HG03103 (cell line): ENCODE data around the gene VARS2.
A peak's percentile ranks its signal among the peaks of the same experiment; 100 is the strongest.
"Not testable (repeated sequence)": the region's sequence is repeated elsewhere in the genome, so short reads cannot be mapped to it uniquely, and the experiment has no call there.

Experiments
- ATAC-seq: cut with Tn5 transposase; IDR thresholded peaks from one replicate; pipeline ENCODE4 v1.9.1; 2021; ENCODE audit warnings: low read depth; ENCODE audit not compliant: unreplicated experiment

The VARS2 gene

DNA sequence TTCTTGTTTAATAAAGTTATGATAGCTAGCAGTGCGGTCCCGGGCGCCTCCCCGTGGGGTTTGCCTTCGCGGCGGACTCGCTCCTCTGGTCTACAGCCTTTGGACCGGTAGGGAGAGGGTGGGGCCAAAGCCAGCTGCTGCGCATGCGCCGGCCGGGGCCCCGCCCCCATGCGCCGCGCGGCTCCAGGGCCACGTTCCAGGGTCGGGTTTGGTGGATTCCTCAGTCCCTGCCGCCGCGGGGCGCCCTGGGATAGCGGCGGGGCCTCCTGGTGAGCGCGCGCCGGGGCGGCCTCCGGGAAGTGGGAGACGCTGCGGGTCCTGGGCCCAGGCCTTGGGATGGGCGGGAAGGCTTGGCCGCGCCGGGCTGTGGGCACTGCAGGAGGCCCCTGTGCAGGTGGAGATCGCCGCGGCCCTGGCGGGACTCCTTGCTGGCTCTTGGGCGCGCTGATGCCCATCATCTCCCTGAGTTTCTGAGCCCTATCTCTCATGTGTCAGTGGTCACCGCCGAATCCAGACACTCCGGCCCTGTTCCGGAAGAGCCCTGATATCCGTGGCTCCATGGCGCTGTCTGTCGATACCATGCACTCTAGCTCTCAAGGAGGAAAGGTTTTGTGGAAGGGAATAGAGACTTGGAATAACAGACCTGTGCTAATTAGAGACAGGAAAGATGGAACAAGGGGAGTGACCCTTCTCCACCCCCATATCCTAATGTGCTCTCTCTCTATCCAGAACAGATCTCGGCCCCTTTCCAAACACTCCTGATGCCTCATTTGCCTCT lies at the start of gene VARS2:
TSS of gene VARS2 (plus strand) at position 163 of the 778 bp plus-strand sequence. CDS start at position 762, 599 bp downstream.
- peak; percentile 82 for ATAC-seq

DNA sequence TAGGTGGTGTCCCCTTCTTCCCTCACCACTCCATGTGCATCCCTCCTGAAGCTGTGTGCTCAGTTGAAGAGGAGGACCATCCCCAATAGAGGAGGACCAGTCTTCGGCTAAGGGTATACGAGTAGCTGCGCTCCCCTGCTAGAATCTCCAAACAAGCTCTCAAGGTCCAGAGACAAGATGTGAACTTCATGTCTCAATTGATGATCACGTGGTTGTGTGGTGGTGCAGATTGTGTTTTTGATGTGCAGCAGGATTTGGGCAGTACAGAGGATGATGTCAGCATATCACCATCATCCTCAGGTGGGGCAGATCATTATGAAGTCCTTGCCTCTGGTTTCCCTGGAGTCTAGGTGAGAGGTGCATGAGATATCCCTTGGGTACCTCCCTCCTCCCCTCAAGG lies 49.7 kb upstream of the VARS2 start:
- no peak for ATAC-seq

DNA sequence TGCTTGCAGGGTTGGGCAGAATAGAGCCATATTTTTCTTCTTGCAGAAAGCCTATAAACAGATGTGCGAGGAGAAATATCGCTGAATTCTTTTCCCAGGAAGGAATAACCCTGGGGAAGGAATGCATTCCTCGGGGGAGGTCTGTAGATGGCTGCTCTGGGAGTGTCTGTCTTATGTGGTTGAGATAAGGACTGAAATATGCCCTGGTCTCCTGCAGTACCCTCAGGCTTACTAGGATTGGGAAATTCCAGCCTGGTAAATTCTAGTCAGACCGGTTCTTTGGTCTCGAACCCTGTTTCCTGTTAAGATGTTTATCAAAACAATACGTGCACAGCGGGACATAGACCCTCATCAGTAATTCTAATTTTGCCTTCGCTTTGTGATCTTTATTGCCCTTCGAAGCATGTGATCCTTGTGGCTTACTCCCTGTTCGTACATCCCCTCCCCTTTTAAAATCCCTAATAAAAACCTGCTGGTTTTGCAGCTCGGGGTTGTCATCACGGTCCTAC lies 44.7 kb upstream of the VARS2 start:
- ATAC-seq, result not testable (repeated sequence)

DNA sequence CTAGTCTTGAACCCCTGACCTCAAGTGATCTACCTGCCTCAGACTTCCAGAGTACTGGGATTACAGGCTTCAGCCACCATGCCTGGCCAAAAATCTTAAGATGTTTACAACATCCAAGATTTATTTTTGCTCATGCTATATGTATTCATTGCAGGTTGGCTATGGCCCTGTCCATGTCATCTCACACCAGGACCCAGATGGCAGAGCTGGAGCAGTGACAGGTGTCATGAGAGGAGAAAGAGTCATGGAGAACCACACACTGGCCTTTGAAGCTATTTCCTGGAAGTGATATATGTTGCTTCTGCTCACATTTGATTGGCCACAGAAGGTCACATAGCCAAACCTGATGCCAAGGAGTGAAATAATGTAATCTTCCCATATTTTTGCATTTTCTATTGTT lies 43.5 kb upstream of the VARS2 start:
- ATAC-seq, result no peak

DNA sequence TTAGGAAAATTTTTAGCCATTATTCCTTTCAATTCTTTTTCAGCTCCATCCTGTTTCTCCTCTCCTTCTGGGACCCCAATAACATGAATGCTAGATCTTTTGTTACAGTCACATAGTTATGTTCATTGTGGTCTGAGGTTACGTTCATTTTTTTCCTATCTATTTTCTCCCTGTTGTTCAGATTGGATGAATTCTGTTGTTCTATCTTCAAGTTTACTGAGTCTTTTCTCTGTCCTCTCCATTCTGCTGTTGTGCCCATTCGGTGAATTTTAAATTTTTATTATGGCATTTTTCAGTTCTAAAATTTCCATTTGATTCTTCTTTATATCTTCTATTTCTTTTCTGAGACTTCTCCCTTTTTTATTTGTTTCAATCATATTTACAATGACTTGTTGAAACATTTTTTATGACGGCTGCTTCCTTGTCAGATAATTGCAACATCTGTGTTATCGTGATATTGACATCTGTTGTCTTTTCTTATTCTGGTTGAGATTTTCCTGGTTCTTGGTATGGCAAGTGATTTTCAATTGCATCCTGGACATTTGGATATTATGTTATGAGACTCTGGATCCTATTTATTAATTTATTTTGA lies 42.4 kb upstream of the VARS2 start:
- no peak for ATAC-seq

DNA sequence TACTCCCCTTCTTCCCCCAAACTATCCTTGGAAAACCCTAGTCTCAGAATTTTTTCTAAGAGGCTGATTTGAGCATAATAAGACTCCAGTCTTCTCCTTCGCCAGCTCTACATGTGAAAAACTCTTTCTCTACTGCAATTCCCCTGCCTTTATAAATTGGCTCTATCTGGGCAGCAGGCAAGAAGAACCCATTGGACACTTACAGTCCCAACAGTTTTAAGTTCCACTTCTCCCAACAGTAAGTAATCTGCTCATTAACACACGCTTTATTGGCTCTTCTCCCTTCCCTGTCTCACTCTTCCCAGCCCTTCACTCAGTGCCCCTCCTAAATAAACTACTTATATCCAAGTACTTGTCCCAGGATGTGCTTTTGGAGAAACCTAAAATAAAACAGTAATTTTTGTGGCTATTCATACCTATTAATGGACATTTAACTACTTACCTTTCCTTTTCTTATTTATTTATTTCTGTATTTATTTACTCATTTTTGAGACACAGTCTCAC lies 40.8 kb upstream of the VARS2 start:
- no peak for ATAC-seq

DNA sequence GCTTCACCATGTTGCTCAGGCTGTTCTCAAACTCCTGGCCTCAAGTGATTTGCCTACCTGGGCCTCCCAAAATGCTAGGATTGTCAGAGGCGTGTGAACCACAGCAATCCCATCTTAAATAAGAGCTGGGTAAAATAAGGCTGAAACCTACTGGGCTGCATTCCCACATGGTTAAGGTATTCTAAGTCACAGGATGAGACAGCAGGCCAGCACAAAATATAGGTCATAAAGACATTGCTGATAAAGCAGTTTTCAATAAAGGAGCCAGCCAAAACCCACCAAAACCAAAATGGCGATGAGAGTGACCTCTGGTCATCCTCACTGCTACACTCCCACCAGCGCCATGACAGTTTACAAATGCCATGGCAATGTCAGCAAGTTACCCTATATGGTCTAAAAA lies 40.2 kb upstream of the VARS2 start:
- ATAC-seq, result not testable (repeated sequence)

DNA sequence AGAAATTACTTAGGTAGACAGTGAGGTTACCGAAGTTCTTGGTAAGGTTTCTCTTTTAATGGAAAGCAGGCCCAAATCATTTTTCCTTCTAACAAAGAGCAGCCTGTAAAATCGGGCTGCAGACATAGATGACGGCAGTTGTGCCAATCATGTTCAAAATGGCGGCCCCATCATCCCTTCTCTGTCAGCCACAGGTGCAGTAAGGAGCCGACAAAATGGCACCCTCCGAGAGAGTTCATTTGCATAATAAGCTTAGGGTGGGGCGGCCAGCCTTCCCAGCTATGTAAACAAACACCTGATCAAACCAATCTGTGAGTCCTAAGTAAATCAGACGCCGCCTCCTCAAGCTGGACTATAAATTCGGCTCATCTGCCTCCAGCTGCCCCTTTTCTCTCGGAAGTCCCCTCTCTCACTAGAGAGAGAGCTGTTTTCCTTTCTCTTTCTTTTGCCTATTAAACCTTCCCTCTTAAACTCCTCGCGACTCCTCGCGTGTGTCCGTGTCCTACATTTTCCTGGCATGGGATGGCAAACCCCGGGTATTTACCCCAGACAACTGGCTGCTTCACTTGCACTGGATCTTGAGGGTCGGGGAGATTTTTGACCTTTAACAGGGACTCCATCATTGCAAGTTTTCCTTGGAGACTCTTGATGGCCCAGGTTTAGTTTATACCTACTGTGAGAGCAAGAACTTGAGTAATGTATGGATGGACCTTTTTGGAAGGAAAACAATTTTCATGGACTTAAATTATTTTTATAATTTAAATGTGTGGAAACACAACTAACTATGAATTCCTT lies 38.6 kb upstream of the VARS2 start:
- ATAC-seq, result no peak

DNA sequence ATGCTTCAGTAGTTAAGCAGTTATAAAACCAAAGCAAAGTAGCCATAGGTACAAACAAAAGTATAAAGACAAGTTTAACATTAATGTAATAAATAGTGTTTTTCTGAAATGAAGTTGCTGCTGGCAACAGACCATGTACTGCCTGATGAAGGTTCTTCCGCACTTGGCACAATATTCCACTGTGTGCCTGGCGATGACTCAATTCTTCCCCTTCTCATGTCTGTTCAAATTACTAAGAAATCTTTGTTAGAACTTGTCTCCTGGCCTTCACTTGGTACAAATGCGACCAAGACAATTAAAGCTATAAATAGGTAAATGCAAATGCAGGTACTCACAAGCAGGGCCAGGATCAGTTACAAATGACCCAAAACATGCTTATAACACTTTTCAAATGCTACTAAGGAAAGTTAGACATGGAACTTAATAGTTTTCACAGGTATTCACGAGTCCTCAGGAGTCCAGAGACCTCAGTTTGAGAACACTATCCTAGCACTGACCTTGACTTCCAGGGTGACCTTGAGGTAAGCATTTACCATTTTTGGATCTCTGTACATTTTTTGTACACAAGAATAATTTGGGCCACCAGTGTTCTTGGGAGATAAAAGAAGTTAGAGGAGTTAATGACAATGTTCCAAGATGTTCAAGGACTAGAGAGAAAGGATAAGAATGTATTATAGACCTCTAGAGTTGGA lies 37.9 kb upstream of the VARS2 start:
- ATAC-seq, result no peak

DNA sequence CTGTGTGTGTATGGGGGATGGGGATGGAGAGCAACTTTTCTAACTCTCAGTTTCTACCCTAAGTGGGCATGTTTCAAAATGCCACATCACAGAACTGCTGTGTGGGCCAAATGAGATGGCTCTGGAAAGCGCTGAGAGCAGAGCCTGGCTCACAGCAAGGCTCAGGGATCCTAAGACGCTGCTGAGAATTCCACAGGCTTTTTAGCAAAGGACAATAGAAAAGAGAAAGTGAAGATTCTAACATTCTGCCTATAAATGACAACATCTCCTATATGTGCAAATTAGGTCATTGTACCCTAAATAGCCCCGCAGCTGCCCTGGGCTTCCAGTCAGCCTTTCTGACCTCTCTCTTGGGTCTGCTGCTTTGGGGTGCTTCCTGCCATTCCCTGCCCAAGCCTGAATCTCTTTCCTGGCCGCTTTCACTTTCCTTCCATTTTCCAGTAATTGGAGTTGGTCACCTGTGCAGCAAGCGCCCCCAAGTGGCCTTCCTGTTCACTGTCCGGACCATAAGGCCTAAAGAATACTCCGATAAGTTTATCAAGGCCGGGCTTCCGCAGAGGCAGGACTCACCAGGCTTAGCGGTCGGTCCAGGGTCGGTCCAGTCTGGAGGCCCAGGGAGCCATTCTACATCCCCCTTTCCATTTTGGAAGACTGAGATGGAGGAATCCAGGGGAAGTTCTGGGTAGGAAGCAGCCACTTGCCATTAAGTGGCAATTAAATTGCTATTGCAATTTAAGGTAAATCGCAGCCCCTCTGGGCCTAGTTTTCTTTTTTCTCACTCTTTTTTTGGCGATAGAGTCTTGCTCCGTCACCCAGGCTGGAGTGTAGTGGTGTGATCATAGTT lies 36.4 kb upstream of the VARS2 start:
- ATAC-seq, result no peak

DNA sequence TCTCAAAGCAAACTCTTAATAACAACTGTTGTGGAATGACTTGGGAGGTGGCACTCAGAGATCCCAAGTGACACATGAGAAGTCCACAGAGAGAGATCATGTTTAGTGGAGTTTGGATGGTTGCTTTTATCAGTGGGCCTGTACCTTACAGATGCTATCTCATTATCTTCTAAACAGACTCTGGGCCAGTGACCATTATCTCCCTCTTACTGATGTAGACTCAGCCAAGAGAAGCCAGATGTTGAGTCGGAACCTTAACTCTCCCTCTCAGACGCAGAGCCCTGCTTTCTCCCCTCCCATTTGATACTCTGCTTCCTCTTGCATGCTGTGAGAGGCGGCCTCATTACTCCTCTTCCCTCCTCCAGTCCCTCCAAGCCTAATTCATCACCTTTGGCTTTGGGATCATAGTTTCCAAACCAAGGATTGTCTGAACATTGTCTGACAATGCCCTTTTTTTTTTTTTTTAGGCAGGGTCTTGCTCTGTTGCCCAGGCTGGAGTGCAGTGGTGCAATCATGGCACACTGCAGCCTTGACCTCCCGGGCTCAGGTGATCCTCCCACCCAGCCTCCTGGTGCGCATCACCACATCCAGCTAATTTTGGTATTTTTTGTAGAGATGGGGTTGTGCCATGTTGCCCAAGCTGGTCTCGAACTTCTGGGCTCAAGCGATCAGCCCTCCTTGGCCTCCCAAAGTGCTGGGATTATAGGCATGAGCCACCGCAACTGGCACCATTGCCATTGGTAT lies 34.2 kb upstream of the VARS2 start:
- no peak for ATAC-seq

DNA sequence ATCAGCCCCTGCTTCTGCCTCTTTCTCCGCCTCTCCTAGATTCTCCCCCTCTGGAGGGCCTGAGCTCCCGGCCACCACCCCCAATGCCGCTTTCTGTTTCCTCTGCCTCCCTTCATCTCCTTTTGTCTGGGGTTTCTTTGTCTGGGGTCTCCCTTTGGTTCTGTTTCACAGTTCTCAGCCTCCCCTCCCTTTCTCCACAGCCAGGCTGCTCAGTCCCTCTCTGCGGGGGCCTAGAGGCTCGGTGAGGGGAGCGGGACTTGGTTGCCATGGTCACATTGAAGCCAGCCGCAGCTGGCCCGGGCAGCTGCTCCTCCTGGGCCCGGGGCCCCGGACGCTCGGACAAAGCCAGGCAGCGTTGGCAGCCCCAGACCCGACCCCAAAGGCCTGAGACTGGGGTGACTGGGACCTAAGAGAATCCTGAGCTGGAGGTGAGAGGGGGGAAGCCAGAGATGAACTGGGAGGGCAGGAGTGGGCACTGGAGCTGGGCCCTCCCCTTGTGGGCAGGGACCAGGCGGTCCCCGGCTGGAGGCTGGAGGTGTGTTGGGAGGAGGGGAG lies 33.3 kb upstream of the VARS2 start:
- ATAC-seq, result no peak

DNA sequence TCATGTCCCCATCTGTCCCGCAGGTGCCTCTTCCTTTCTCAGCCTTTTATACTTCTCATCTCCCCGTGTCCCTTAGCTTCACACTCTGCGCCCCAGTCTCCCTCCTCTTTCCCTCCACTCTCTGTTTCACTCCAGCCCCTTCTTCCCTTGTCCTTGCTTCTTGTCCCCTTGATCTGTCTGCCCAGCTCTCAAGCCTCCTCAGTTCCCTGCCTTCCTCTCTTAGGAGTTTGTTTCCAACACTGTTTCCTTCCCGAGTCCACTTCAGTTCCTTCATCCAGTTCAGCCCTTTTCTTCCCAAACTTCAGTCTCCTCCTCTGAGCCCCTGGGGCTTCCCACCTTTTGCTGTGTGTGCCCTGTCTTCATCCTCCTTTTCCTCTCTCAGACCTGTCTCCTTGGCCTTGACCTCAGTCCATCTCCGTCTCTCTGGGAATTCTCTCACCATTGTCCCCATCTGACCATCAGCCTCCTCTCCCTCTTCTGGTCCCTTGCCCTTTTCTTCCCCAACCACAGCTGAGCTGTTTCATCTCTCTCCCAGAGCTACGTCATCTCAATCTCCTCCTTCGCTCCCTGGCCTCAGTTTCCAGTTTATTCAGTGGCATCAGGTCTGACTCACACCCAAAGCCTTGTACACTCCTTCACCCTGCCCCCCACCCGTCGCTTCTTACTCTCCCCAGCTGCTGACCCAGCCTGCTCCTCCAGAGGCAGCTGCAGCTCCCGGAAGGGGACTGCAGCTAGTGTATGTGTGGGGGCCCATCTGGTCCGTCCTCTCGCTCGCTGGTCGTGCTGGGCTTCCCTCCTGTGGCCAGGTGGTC lies 32.4 kb upstream of the VARS2 start:
- ATAC-seq, result no peak

DNA sequence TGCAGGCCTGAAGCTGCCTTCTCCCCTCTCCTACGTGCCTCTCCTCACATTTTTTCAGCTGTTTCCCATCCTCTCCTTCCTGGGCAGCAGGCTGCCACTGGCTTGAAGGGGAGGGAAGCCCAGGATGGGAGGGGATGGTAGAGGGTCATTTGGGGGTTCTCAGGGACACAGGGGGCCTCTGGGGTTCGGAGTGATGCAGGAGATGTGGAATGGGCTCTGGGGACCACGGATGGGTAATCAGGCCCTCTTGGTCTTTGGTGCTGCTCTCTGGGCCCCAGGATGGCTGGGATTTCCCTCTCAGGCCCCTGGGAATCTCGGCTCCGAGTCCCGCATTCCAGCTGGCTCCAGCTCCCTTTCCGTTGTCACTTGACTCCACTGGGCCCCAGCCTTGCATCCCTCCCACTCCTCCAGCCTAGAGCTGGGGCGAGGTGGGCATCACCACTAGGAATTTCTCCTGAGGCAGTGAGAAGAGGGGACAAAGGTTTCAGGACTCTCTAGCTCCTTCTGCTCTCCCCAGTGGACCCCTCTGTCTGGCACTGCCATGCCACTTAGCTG lies 31.8 kb upstream of the VARS2 start:
- no peak for ATAC-seq

DNA sequence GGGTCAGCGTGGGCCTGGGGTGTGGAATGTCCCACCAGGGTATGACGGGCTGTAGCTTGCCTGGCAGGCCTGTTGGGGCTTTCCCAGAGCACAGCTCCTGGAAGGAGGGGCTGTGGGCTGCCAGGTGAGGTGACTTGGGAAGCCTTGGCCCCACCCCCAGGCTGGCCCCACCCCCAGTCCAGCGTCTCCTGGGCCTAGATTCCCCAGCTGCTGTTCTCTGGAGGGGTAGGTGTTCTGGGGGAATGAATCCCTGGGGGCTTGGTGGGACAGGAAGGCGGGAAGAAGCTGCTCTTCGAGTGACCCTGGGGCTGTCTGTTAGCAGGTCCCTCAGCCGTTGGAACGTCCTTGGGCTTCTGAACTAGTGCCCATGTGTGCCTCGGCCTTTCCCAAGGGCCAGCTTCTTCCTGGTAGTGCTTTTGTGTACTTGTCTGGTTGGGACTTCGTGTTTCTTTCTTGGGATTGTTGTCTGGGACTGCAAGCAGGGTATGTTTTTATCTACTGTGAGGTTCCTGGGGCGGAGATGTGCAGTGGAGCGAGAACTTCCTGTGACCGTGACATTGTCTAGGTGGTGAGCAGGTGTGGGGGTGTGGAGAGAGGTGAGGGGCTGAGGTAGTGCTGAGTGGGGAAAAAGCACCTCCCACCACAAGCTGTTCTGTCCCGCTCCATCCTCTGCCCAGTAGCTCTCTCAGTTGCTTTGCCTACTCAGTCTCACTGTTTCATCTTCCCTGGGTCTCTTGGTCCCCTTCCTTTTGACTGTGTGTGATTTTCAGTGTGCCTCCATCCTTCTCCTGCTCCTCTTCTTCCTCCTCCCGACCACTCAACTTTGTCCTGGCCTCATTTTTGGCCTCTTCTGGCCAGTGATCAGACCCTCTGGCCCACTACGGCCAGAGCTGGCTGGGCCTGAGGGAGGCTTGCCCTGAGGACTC lies 31.0 kb upstream of the VARS2 start:
- no peak for ATAC-seq

DNA sequence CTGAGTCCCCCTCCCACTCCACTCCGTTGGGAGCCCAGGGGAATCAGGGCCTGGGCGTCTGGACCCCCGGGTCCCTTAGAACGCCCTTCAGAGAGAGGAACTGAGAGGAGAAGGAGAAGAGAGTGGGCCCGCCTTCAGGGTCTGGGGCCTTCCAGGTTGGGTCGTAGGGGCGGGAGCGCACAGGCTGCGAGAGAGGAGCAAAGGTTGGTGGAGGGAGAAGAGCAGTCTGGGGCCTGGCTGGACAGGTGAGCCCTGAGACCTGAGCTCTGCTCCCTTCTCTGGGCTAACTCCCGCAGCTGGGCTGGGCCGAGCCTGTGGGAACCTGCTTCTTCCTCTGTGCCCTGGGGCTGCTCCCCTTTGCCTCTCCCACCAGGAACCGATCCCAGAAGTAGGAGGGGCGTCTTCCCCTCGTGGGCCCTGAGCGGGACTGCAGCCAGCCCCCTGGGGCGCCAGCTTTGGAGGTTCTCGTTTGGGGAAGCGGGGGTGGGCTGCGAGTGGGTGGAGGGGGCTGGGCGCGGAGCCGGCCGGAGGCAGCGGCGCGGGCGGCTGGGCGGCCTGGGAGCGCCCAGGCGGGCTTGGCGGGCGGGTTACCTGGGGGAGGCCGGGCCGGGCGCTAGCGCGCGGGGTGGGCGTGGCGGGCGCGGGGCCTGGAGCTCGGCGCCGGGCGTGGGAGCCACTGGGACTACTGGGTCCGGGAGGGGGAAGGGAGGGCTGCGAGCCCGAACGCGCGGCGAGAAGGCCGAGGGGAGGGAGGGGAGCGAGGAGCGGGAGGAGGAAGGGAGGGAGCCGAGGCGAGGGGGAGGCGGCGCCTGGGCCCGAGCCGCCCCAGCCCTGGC lies 30.1 kb upstream of the VARS2 start, which contains the start of gene DDR1:
TSS of gene DDR1 (plus strand) at position 835 of the 836 bp plus-strand sequence. CDS start 4,211 bp downstream, outside the sequence.
- no peak for ATAC-seq
